SHP77 (cell line): ENCODE data around the gene MRPS9.

Experiments
- DNase-seq, 2 experiments: peaks; one replicate each; lab custom pipeline; 2025; lab: John Stamatoyannopoulos, UW

MRPS9 gene

GRCh38 chr2:105121434-105121833 is 83.6 kb downstream of the MRPS9 start:
- DNase-seq, result no peak

GRCh38 chr2:105125428-105125827 is 87.6 kb downstream of the MRPS9 start:
- peak in 1 of 2 experiments; percentile 4 for DNase-seq

GRCh38 chr2:105125920-105126319 is 88.1 kb downstream of the MRPS9 start:
- no peak for DNase-seq

GRCh38 chr2:105126336-105126735 is 88.5 kb downstream of the MRPS9 start:
- no peak for DNase-seq

GRCh38 chr2:105127289-105127915 is 89.5 kb downstream of the MRPS9 start:
- no peak for DNase-seq

- DNase-seq, result no peak
These were observed 91.9 kb downstream of the MRPS9 start for GRCh38 chr2:105129722-105130232.

GRCh38 chr2:105130546-105130945 is 92.7 kb downstream of the MRPS9 start:
- DNase-seq, result no peak

GRCh38 chr2:105134081-105134480 is 96.2 kb downstream of the MRPS9 start:
- no peak for DNase-seq

GRCh38 chr2:105135436-105135835 is 97.6 kb downstream of the MRPS9 start:
- DNase-seq, result no peak

GRCh38 chr2:105136394-105136793 is 98.5 kb downstream of the MRPS9 start:
- DNase-seq, result no peak

GRCh38 chr2:105138643-105139042 is 100.8 kb downstream of the MRPS9 start:
- no peak for DNase-seq

- no peak for DNase-seq
These were observed 101.8 kb downstream of the MRPS9 start for GRCh38 chr2:105139556-105140239.

GRCh38 chr2:105140240-105140568 is 102.3 kb downstream of the MRPS9 start:
- DNase-seq, result no peak

- no peak for DNase-seq
These were observed 103.3 kb downstream of the MRPS9 start for GRCh38 chr2:105141099-105141614.

GRCh38 chr2:105142239-105142638 is 104.4 kb downstream of the MRPS9 start:
- no peak for DNase-seq

- no peak for DNase-seq
These were observed 105.2 kb downstream of the MRPS9 start for GRCh38 chr2:105143094-105143466.

- DNase-seq, result no peak
These were observed 105.7 kb downstream of the MRPS9 start for GRCh38 chr2:105143467-105144151.

- no peak for DNase-seq
These were observed 106.5 kb downstream of the MRPS9 start for GRCh38 chr2:105144152-105144940.

- DNase-seq, result no peak
These were observed 107.1 kb downstream of the MRPS9 start for GRCh38 chr2:105144941-105145300.

- DNase-seq, result no peak
These were observed 111.4 kb downstream of the MRPS9 start for GRCh38 chr2:105149272-105149671.
